HepG2 (cell line): ENCODE data around the gene TMEM132D. TPM values are rescaled to one million over a fixed set of nuclear protein-coding genes. Genes with fewer than 3 reads are reported as not detected.

ENCODE experiments used
- JUND ChIP-seq: sonication (generic); formaldehyde crosslinking; IDR thresholded peaks from 2 replicates; pipeline ENCODE4 v1.8.0; 2022; ENCODE audit warnings: mild to moderate bottlenecking, missing genetic modification reagents
- NFAT5 ChIP-seq: sonication (generic); formaldehyde crosslinking; IDR thresholded peaks from 2 replicates; pipeline ENCODE4 v1.4.0; 2020; ENCODE audit warnings: missing genetic modification reagents
- NPAS2 ChIP-seq: sonication (generic); formaldehyde crosslinking; IDR thresholded peaks from 2 replicates; pipeline ENCODE4 v1.8.0; 2022; ENCODE audit warnings: mild to moderate bottlenecking, missing genetic modification reagents, borderline replicate concordance
- RAD21 ChIP-seq: fragments of 450-650 bp; formaldehyde crosslinking; IDR thresholded peaks from 2 replicates; pipeline ENCODE4 v1.5.0; 2020; ENCODE audit warnings: mild to moderate bottlenecking
- SOX13 ChIP-seq, 3 experiments: fragments of 450-650 bp in 1 of 3; sonication (generic) in 1 of 3; formaldehyde crosslinking in 1 of 3; IDR thresholded peaks in 2 of 3; conservative IDR thresholded peaks in 1 of 3; 2 replicates each; pipeline versions ENCODE4 v1.5.0 to v1.6.1; 2016 to 2020; ENCODE audit warnings: antibody characterized with exemption in 1 of 3, mild to moderate bottlenecking in 1 of 3, missing compliant biosample characterization in 1 of 3, missing genetic modification reagents in 1 of 3, moderate library complexity in 1 of 3
- ZNF264 ChIP-seq: sonication (generic); formaldehyde crosslinking; IDR thresholded peaks from 2 replicates; pipeline ENCODE4 v1.4.0; 2020; ENCODE audit warnings: missing genetic modification reagents
- ZNF530 ChIP-seq: sonication (generic); formaldehyde crosslinking; IDR thresholded peaks from 2 replicates; pipeline ENCODE4 v1.5.0; 2020; ENCODE audit warnings: low read depth, mild to moderate bottlenecking, missing genetic modification reagents
- ZNF562 ChIP-seq: sonication (generic); formaldehyde crosslinking; IDR thresholded peaks from 2 replicates; pipeline ENCODE4 v1.8.0; 2022; ENCODE audit warnings: missing genetic modification reagents, borderline replicate concordance
- ZNF768 ChIP-seq: sonication (generic); formaldehyde crosslinking; IDR thresholded peaks from 2 replicates; pipeline ENCODE4 v1.4.0; 2020; ENCODE audit warnings: missing genetic modification reagents
- polyA plus RNA-seq, 8 experiments: library from polyadenylated mRNA; depleted of rRNA in 3 of 8; stranded (reverse) in 7 of 8; unstranded in 1 of 8; fragments of >200 nt; fragmentation: Illumina TruSeq in 4 of 8; extraction: Trizol in 4 of 8; gene quantifications; 2 replicates each; pipeline versions ENCODE4 v1.2.1 to v1.2.3, GENCODE V29; 2011 to 2016; ENCODE audit warnings: low read depth in 4 of 8, missing spikeins in 1 of 8, mixed read lengths in 1 of 8; ENCODE audit not compliant: insufficient read depth in 1 of 8
- total RNA-seq, 5 experiments: library from RNA; depleted of rRNA; stranded (reverse); fragments of >200 nt; fragmentation: Illumina TruSeq; extraction: Trizol; gene quantifications; 2 replicates each; pipeline ENCODE4 v1.2.3, GENCODE V29; 2016; ENCODE audit warnings: low read depth in 1 of 5
- TF ChIP-seq, protein P1 (sequence below): sonication (generic); formaldehyde crosslinking; IDR thresholded peaks from 2 replicates; pipeline ENCODE4 v1.4.0; 2020; ENCODE audit warnings: missing genetic modification reagents, borderline replicate concordance

The TMEM132D gene
- total and polyA plus RNA-seq, 2 of the 13 experiments (the other 11 are each of a cell fraction or from before 2014, with no cell fraction given): not detected

GRCh38 chr12:129941618-129942017, 37.8 kb upstream of the TMEM132D start (continued):
- no peak for TF ChIP-seq NPAS2 (CRISPR knock-in tag)
- TF ChIP-seq NFAT5 (CRISPR knock-in tag): no peak
- TF ChIP-seq RAD21 (CRISPR knock-in tag): no peak
- no peak for TF ChIP-seq SOX13 (IDR thresholded peaks at IDR 0.05)
- no peak for TF ChIP-seq SOX13 (CRISPR knock-in tag; conservative IDR thresholded peaks at IDR 0.05 in 1 of 2, IDR thresholded peaks at IDR 0.05 in 1 of 2)
- TF ChIP-seq ZNF530 (CRISPR knock-in tag): no peak
- no peak for TF ChIP-seq ZNF562 (CRISPR knock-in tag)
- no peak for TF ChIP-seq JUND (CRISPR knock-in tag)
- TF ChIP-seq ZNF264 (CRISPR knock-in tag): no peak
- no peak for TF ChIP-seq ZNF768 (CRISPR knock-in tag)
- TF ChIP-seq, protein P1, sequence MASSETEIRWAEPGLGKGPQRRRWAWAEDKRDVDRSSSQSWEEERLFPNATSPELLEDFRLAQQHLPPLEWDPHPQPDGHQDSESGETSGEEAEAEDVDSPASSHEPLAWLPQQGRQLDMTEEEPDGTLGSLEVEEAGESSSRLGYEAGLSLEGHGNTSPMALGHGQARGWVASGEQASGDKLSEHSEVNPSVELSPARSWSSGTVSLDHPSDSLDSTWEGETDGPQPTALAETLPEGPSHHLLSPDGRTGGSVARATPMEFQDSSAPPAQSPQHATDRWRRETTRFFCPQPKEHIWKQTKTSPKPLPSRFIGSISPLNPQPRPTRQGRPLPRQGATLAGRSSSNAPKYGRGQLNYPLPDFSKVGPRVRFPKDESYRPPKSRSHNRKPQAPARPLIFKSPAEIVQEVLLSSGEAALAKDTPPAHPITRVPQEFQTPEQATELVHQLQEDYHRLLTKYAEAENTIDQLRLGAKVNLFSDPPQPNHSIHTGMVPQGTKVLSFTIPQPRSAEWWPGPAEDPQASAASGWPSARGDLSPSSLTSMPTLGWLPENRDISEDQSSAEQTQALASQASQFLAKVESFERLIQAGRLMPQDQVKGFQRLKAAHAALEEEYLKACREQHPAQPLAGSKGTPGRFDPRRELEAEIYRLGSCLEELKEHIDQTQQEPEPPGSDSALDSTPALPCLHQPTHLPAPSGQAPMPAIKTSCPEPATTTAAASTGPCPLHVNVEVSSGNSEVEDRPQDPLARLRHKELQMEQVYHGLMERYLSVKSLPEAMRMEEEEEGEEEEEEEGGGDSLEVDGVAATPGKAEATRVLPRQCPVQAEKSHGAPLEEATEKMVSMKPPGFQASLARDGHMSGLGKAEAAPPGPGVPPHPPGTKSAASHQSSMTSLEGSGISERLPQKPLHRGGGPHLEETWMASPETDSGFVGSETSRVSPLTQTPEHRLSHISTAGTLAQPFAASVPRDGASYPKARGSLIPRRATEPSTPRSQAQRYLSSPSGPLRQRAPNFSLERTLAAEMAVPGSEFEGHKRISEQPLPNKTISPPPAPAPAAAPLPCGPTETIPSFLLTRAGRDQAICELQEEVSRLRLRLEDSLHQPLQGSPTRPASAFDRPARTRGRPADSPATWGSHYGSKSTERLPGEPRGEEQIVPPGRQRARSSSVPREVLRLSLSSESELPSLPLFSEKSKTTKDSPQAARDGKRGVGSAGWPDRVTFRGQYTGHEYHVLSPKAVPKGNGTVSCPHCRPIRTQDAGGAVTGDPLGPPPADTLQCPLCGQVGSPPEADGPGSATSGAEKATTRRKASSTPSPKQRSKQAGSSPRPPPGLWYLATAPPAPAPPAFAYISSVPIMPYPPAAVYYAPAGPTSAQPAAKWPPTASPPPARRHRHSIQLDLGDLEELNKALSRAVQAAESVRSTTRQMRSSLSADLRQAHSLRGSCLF (CRISPR knock-in tag): no peak
